Mesendoderm (in vitro differentiated cells): Measurements from ENCODE around the gene KIF3B.
"Not testable (repeated sequence)": the region's sequence is repeated elsewhere in the genome, so short reads cannot be mapped to it uniquely, and the experiment has no call there.

Source experiments
- DNase-seq: peaks from one replicate; pipeline ENCODE4 v3.0.0; 2013
- H2AK5ac ChIP-seq: 2 replicates; pipeline ENCODE4 v1.6.1; 2013; ENCODE audit warnings: low read length, inconsistent platforms
- H2BK120ac ChIP-seq: 2 replicates; pipeline ENCODE4 v1.6.1; 2013; ENCODE audit warnings: low read depth, mild to moderate bottlenecking, low read length, moderate library complexity, mixed read lengths
- H2BK15ac ChIP-seq: replicated peaks from 2 replicates; pipeline ENCODE4 v1.6.1; 2013; ENCODE audit warnings: low read depth, mild to moderate bottlenecking, moderate library complexity
- H2BK5ac ChIP-seq: 2 replicates; pipeline ENCODE4 v1.6.1; 2013; ENCODE audit warnings: low read length, inconsistent platforms
- H3K18ac ChIP-seq: 2 replicates; pipeline ENCODE4 v1.6.1; 2013; ENCODE audit warnings: mild to moderate bottlenecking, low read length, mixed read lengths
- H3K23ac ChIP-seq: one replicate; pipeline ENCODE4 v1.6.1; 2013; ENCODE audit warnings: low read length
- H3K27ac ChIP-seq: 2 replicates; pipeline ENCODE4 v1.5.1; 2013; ENCODE audit warnings: low read depth, mild to moderate bottlenecking, inconsistent platforms, low read length, moderate library complexity
- H3K27me3 ChIP-seq: 2 replicates; pipeline ENCODE4 v1.6.1; 2013; ENCODE audit warnings: low read length, control low read depth, mild to moderate bottlenecking, inconsistent platforms; ENCODE audit not compliant: insufficient read depth, poor library complexity
- H3K36me3 ChIP-seq: 2 replicates; pipeline ENCODE4 v1.6.1; 2013; ENCODE audit warnings: low read length, inconsistent platforms; ENCODE audit not compliant: control insufficient read depth, insufficient read depth
- H3K4ac ChIP-seq: one replicate; pipeline ENCODE4 v1.6.1; 2013; ENCODE audit warnings: low read depth, mild to moderate bottlenecking, low read length, moderate library complexity
- H3K4me1 ChIP-seq: 2 replicates; pipeline ENCODE4 v1.6.1; 2013; ENCODE audit warnings: low read depth, low read length, inconsistent platforms; ENCODE audit not compliant: control insufficient read depth
- H3K4me2 ChIP-seq: 2 replicates; pipeline ENCODE4 v1.6.1; 2013; ENCODE audit warnings: low read length
- H3K4me3 ChIP-seq: 2 replicates; pipeline ENCODE4 v1.5.1; 2013; ENCODE audit warnings: mild to moderate bottlenecking, low read length
- H3K56ac ChIP-seq: one replicate; pipeline ENCODE4 v1.6.1; 2013; ENCODE audit warnings: low read length
- H3K79me1 ChIP-seq: 2 replicates; pipeline ENCODE4 v1.6.1; 2013; ENCODE audit warnings: low read length, inconsistent platforms
- H3K79me2 ChIP-seq: 2 replicates; pipeline ENCODE4 v1.6.1; 2013; ENCODE audit warnings: mild to moderate bottlenecking, low read length; ENCODE audit not compliant: control insufficient read depth, insufficient read depth
- H3K9ac ChIP-seq: 2 replicates; pipeline ENCODE4 v1.6.1; 2013; ENCODE audit warnings: low read length, inconsistent platforms
- H4K5ac ChIP-seq: one replicate; pipeline ENCODE4 v1.6.1; 2013; ENCODE audit warnings: low read length
- H4K8ac ChIP-seq: one replicate; pipeline ENCODE4 v1.6.1; 2013; ENCODE audit warnings: low read depth, mild to moderate bottlenecking, control low read depth, low read length, moderate library complexity
- WGBS: extraction: QIAGEN DNeasy Blood & Tissue Kit; methylation state at CpG from one replicate; pipeline ENCODE4 v1.1.7; 2013; ENCODE audit warnings: low lambda C conversion rate, missing lambda C conversion rate; ENCODE audit not compliant: insufficient coverage; ENCODE audit errors: extremely low coverage; 5-methylcytosine and 5-hydroxymethylcytosine counted together

The KIF3B gene

DNA sequence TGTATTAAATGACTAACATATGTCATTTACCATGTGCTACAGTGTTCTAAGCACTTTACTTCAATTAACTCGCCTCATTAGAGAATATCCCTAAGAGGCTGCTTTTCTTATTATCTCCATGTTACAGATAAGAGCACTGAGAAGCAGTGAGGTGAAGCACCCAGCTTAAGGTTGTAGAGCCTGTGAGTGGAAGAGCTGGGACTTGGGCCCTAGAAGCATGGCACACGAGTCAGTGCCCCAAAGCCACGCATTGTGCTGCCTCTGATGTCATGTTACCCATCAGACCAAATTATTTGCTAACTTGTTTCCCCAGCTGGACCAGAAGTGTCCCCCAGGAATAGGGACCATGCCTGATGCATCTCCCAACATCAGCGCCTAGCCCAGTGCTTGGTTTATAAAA, 35.6 kb upstream of the KIF3B start:
- Histone ChIP-seq H3K79me2 (no peaks in the 10 kb centered on the region), H3K56ac (no peak overlapping the region), H3K18ac (no peak overlapping the region), H3K4me1 (peaks cover 1% of the 10 kb centered on the region), H3K27ac (no peak overlapping the region), H3K79me1 (no peaks in the 10 kb centered on the region), H4K8ac (no peak overlapping the region), H3K36me3 (no peaks in the 10 kb centered on the region), H3K4me2 (no peak overlapping the region), H3K4ac (no peak overlapping the region), H2BK120ac (no peak overlapping the region), H3K23ac (no peak overlapping the region), H2BK15ac (no peak overlapping the region), H2AK5ac (no peak overlapping the region), H3K9ac (no peak overlapping the region), H3K4me3 (no peak overlapping the region), H4K5ac (no peak overlapping the region), H2BK5ac (no peak overlapping the region), H3K27me3 (no peaks in the 10 kb centered on the region)
- DNase-seq = no peak
- no CpG with 5 or more reads among the region's 4 CpGs for WGBS

DNA sequence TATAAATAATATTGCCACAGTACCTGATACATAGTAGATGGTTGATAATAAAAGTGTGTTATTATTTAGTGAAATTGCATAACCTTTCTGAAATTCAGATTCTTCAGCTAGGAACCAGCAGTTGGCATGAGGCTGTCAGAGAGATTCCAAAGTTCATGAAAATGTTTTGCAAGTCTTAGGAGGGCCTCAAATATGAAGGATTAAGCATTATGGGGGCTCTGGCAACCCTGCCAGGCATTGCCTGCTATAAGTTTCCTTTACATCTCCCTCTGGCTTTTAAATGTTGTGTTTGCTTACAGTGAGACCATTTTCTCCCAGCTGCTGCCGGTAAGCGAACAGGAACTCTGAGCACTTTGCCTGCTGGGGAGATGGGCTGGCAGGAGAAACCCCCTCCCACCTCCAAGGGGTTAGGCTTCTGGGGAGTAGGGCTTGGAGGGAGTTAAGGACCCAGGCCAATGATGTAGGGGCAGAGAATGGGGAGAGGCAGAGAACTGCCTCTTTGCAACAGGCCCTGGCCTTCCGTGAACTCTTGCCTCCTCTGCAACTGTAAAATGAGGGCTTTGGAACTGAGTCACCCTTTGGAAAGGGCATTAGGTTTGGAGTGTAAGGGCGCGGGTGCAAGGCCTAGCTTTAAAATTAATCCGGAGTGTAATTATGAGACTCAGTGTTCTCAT, 33.2 kb upstream of the KIF3B start:
- no peak overlapping the region for H2BK15ac ChIP-seq
- H3K79me2 ChIP-seq = no peaks in the 10 kb centered on the region
- no peaks in the 10 kb centered on the region for H3K79me1 ChIP-seq
- H3K18ac ChIP-seq = no peak overlapping the region
- H3K9ac ChIP-seq = no peak overlapping the region
- H3K27me3 ChIP-seq = no peaks in the 10 kb centered on the region
- H3K36me3 ChIP-seq = no peaks in the 10 kb centered on the region
- no peak for DNase-seq
- H4K5ac ChIP-seq = no peak overlapping the region
- H3K4ac ChIP-seq = no peak overlapping the region
- H3K23ac ChIP-seq = no peak overlapping the region
- no peak overlapping the region for H3K27ac ChIP-seq
- H4K8ac ChIP-seq = no peak overlapping the region
- no peak overlapping the region for H3K4me2 ChIP-seq
- no peaks in the 10 kb centered on the region for H3K4me1 ChIP-seq
- WGBS = no CpG with 5 or more reads among the region's 6 CpGs
- no peak overlapping the region for H2BK5ac ChIP-seq
- no peak overlapping the region for H2BK120ac ChIP-seq
- no peak overlapping the region for H2AK5ac ChIP-seq
- no peak overlapping the region for H3K4me3 ChIP-seq
- no peak overlapping the region for H3K56ac ChIP-seq

DNA sequence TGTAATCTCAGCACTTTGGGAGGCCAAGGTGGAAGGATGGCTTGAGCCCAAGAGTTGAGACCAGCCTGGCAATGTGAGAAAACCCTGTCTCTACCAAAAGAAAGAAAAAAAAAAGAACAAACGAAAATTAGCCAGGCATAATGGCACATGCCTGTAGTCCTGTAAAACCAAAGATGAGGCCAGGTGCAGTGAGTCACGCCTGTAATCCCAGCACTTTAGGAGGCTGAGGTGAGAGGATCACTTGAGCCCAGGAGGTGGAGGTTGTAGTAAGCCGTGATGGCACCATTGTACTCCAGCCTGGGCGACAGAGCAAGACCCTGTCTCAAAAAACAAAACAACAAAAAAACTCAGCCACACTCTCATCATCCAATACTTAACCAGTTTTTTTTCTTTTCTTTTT, 32.5 kb upstream of the KIF3B start:
- no peak overlapping the region for H3K4ac ChIP-seq
- H4K5ac ChIP-seq = no peak overlapping the region
- H3K56ac ChIP-seq = no peak overlapping the region
- WGBS = no CpG with 5 or more reads among the region's 4 CpGs
- no peaks in the 10 kb centered on the region for H3K27me3 ChIP-seq
- H3K4me3 ChIP-seq = no peak overlapping the region
- H2BK5ac ChIP-seq = no peak overlapping the region
- DNase-seq = no peak
- no peak overlapping the region for H4K8ac ChIP-seq
- no peak overlapping the region for H3K9ac ChIP-seq
- H3K18ac ChIP-seq = no peak overlapping the region
- no peak overlapping the region for H2AK5ac ChIP-seq
- H2BK15ac ChIP-seq = no peak overlapping the region
- no peak overlapping the region for H2BK120ac ChIP-seq
- H3K4me1 ChIP-seq = no peaks in the 10 kb centered on the region
- H3K79me2 ChIP-seq = no peaks in the 10 kb centered on the region
- H3K36me3 ChIP-seq = no peaks in the 10 kb centered on the region
- H3K4me2 ChIP-seq = no peak overlapping the region
- H3K23ac ChIP-seq = no peak overlapping the region
- H3K79me1 ChIP-seq = no peaks in the 10 kb centered on the region
- no peak overlapping the region for H3K27ac ChIP-seq

DNA sequence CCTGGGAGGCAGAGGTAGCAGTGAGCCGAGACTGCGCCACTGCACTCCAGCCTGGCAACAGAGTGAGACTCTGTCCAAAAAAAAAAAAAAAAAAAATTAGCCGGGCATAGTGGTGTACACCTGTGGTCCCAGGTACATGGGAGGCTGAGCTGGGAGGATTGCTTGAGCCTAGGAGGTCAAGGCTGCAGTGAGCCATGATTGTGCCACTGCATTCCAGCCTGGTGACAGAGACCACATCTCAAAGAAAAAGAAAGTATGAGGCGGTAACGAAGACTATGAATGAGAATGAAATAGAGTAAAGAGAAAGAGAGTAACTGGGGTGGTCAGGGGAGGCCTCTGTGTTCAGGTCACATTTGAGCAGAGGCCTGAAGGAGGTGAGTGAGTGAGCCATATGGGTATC, 31.2 kb upstream of the KIF3B start:
- DNase-seq, H3K4me1 ChIP-seq, H3K4me2 ChIP-seq, H3K4ac ChIP-seq, H3K27me3 ChIP-seq, H3K79me2 ChIP-seq, H3K56ac ChIP-seq, H2BK15ac ChIP-seq, H2BK5ac ChIP-seq, H2AK5ac ChIP-seq, H4K5ac ChIP-seq, H3K18ac ChIP-seq, H3K36me3 ChIP-seq, H2BK120ac ChIP-seq, H3K79me1 ChIP-seq, H4K8ac ChIP-seq, H3K27ac ChIP-seq, H3K4me3 ChIP-seq, H3K9ac ChIP-seq, H3K23ac ChIP-seq: not testable (repeated sequence)
- no CpG with 5 or more reads among the region's 5 CpGs for WGBS

DNA sequence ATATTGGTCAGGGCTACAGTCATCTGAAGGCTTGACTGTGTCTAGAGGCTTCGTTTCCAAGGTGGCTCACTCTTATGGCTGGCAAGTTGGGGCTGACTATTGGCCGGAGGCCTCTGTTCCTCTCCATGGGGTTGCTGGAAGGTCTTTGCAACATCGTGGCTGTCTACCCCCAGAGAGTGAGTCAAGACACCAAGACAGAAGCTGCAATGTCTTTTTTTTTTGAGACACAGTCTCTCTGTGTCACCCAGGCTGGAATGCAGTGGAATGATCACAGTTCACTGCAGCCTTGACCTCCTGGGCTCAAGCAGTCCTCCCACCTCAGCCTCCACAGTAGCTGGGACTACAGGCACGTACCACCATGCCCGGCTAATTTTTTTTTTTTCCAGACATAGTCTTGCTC, 29.4 kb upstream of the KIF3B start:
- H2BK5ac ChIP-seq = no peak overlapping the region
- H3K27ac ChIP-seq = no peak overlapping the region
- H3K36me3 ChIP-seq = no peaks in the 10 kb centered on the region
- no peaks in the 10 kb centered on the region for H3K79me1 ChIP-seq
- no peak overlapping the region for H3K4me3 ChIP-seq
- no peak overlapping the region for H3K9ac ChIP-seq
- H2BK120ac ChIP-seq = no peak overlapping the region
- no peaks in the 10 kb centered on the region for H3K27me3 ChIP-seq
- DNase-seq = no peak
- H4K5ac ChIP-seq = no peak overlapping the region
- H3K4me1 ChIP-seq = no peaks in the 10 kb centered on the region
- no peak overlapping the region for H3K23ac ChIP-seq
- no peak overlapping the region for H3K18ac ChIP-seq
- H3K79me2 ChIP-seq = no peaks in the 10 kb centered on the region
- H2AK5ac ChIP-seq = no peak overlapping the region
- no CpG with 5 or more reads among the region's 5 CpGs for WGBS
- H3K4ac ChIP-seq = no peak overlapping the region
- H3K4me2 ChIP-seq = no peak overlapping the region
- H2BK15ac ChIP-seq = no peak overlapping the region
- no peak overlapping the region for H4K8ac ChIP-seq
- no peak overlapping the region for H3K56ac ChIP-seq

DNA sequence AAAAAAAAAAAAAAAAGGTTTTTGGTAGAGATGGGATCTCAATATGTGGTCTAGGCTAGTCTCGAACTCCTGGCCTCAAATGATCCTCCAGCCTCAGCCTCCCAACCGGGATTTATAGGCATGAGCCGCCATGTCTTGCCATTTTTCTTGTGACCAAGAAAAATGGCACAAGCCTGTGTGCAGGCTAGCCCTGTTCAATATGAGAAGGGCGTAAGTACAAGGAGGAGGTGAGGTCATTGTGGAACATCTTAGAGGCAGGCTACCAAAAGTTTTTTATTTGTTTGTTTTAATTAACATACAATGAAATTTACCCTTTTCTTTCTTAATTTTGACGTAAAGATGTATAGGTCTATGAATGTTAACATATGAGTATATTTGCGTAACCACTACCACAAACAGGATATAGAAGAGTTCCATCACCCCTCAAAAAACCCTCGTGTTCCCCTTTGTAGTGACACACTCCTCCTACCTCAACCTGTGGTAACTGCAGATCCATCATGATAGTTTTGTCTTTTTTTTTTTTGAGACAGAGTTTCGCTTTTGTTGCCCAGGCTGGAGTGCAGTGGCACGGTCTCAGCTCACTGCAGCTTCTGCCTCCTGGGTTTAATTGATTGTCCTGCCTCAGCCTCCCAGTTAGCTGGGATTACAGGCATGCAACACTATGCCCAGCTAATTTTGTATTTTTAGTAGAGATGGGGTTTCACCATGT, 28.3 kb upstream of the KIF3B start:
- Histone ChIP-seq H3K79me2 (no peaks in the 10 kb centered on the region), H3K9ac (no peak overlapping the region), H4K5ac (no peak overlapping the region), H3K4ac (no peak overlapping the region), H3K18ac (no peak overlapping the region), H3K56ac (no peak overlapping the region), H2BK5ac (no peak overlapping the region), H3K79me1 (no peaks in the 10 kb centered on the region), H4K8ac (no peak overlapping the region), H3K36me3 (no peaks in the 10 kb centered on the region), H3K4me2 (no peak overlapping the region), H3K27me3 (no peaks in the 10 kb centered on the region), H3K27ac (no peak overlapping the region), H3K23ac (no peak overlapping the region), H3K4me3 (no peak overlapping the region), H2BK120ac (no peak overlapping the region), H2AK5ac (no peak overlapping the region), H2BK15ac (no peak overlapping the region), H3K4me1 (no peaks in the 10 kb centered on the region)
- no peak for DNase-seq
- WGBS = no CpG with 5 or more reads among the region's 9 CpGs
